HFFc6 (cell line): Measurements from ENCODE around the gene PTPRD. TPM values are rescaled to one million over a fixed set of nuclear protein-coding genes. Genes with fewer than 3 reads are reported as not detected.

Experiments used
- DNase-seq: peaks from one replicate; pipeline ENCODE4 v3.0.0-alpha.2; 2018
- H3K27ac Mint-ChIP-seq: 2 replicates; pipeline ENCODE4 v1.8.0; 2020; ENCODE audit warnings: mild to moderate bottlenecking, mixed read lengths
- H3K27me3 Mint-ChIP-seq: 2 replicates; pipeline ENCODE4 v1.8.0; 2021; ENCODE audit warnings: mild to moderate bottlenecking, moderate library complexity, mixed read lengths; ENCODE audit not compliant: insufficient read depth
- H3K36me3 Mint-ChIP-seq: 2 replicates; pipeline ENCODE4 v1.8.0; 2021; ENCODE audit warnings: low read depth, mixed read lengths
- H3K4me1 Mint-ChIP-seq: 2 replicates; pipeline ENCODE4 v1.8.0; 2020; ENCODE audit warnings: low read depth, mixed read lengths
- H3K4me3 Mint-ChIP-seq: 2 replicates; pipeline ENCODE4 v1.8.0; 2020; ENCODE audit warnings: mild to moderate bottlenecking, moderate library complexity, mixed read lengths
- H3K9me3 Mint-ChIP-seq: 2 replicates; pipeline ENCODE4 v1.8.0; 2020; ENCODE audit warnings: mild to moderate bottlenecking, mixed read lengths
- long read RNA-seq: library from polyadenylated mRNA; unstranded; transcript quantifications from one replicate; pipeline ENCODE4 v2.0.0, GENCODE V29; 2019
- total RNA-seq, 6 experiments: library from RNA; stranded (reverse); fragmentation: NEBNext Ultra II Directional; extraction: Animal tissue kit (Norgen Biotek cat#: 25700); gene quantifications; 2 replicates in 1 of 6; 3 replicates in 5 of 6; pipeline ENCODE4 v1.2.3, GENCODE V29; 2021
- TF ChIP-seq, protein P1 (sequence below): fragments of 200-600 bp; sonication (generic); IDR thresholded peaks from 2 replicates; pipeline ENCODE4 v1.5.0; 2021; ENCODE audit warnings: antibody characterized with exemption, mild to moderate bottlenecking

The PTPRD gene
- not detected for total RNA-seq
- long read RNA-seq = 0 reads

DNA sequence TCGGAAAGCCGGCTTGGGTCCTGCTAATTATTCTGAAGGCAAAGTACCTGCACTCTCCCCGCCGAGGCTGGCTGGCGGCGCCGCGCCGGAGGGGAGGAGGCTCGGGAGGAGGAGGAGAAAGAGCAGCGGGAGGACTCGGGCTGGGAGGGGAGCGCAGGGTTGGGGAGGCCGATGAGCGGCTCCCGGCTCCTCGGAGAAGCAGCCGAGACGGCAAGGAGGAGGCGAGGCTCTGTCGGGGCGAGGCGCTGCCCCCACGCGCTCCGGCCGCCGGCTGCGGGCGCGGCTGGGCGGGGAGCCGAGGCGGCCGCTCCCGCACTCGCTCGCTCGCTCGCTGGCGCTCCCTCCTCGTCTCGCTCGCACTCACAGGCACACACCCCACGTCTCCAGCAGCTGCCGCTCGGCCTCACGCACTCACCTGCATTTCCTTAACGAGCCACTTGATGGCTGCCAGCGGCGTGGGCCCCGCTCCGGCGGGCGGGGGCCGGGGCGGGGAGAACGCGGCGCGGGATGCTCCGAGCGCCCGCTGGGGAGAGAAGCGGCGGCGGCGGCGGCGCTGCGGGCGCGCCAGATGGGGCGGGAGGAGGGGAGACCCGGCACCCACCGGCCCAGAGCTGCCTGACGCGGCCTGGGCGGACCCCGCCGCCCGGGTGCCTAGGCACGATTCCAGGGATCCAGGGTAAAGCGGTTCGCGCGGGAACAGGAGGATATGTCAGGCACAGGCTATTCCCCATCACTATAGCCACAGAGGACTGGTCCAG lies at the start of gene PTPRD:
PTPRD (minus strand) TSS at position 362 of the 758 bp plus-strand sequence.
- peaks cover 22% of the 10 kb centered on the region for H3K9me3 Mint-ChIP-seq

DNA sequence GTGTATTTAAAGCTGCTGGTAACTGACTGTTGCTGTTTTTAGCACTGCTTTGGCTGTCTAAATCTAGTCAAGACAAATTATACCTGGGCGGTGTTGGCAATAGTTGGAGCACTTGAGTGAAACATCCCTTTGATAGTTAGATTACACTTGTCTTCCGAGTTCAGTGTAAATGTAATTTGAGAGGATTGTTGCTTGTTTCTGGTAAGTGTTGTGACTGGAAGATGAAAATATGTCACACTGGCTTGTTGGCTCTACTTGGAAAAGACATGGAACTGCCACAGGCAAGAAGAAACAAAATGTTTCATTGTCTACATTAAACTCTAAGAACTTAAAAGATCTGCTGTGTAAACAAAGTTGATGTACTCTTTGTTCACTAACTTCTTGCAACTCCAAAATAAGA lies 49.2 kb upstream of the PTPRD start:
- Mint-ChIP-seq H3K4me1 (no peaks in the 10 kb centered on the region), H3K27me3 (no peaks in the 10 kb centered on the region), H3K27ac (no peak overlapping the region), H3K9me3 (peaks cover 5% of the 10 kb centered on the region; the same call in 1 of the 2 replicates), H3K4me3 (no peak overlapping the region), H3K36me3 (no peaks in the 10 kb centered on the region)
- DNase-seq = no peak
- TF ChIP-seq, protein P1, sequence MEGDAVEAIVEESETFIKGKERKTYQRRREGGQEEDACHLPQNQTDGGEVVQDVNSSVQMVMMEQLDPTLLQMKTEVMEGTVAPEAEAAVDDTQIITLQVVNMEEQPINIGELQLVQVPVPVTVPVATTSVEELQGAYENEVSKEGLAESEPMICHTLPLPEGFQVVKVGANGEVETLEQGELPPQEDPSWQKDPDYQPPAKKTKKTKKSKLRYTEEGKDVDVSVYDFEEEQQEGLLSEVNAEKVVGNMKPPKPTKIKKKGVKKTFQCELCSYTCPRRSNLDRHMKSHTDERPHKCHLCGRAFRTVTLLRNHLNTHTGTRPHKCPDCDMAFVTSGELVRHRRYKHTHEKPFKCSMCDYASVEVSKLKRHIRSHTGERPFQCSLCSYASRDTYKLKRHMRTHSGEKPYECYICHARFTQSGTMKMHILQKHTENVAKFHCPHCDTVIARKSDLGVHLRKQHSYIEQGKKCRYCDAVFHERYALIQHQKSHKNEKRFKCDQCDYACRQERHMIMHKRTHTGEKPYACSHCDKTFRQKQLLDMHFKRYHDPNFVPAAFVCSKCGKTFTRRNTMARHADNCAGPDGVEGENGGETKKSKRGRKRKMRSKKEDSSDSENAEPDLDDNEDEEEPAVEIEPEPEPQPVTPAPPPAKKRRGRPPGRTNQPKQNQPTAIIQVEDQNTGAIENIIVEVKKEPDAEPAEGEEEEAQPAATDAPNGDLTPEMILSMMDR = no peak

More for the DNA sequence above, at the start of gene PTPRD:
- Mint-ChIP-seq H3K4me1 (no peaks in the 10 kb centered on the region), H3K27me3 (peaks cover 7% of the 10 kb centered on the region), H3K4me3 (no peak within 1 kb of the TSS), H3K36me3 (no peaks in the 10 kb centered on the region), H3K27ac (no peak within 1 kb of the TSS)
- no peak for DNase-seq
- TF ChIP-seq, protein P1 = no peak

DNA sequence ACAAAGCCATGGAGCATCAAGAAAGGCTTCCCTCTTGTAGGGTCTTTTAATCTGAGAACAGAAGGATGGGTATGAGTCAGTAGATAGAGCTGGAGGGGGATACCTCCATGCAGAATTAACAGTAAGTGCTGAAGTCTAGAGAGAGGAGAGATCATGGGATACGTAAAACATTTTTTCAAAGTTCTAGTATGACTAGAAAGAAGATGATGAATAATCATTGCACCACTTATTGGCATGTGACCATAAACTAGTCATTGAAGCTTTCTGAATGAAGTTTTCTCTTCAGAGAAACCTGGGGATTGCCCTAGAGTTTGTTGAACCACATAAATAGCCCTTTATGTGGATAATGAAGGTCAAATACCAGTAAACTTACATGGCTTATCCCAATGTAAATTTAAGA lies 48.6 kb upstream of the PTPRD start:
- Mint-ChIP-seq H3K4me3 (no peak overlapping the region), H3K27ac (no peak overlapping the region), H3K9me3 (peaks cover 11% of the 10 kb centered on the region), H3K27me3 (no peaks in the 10 kb centered on the region), H3K36me3 (no peaks in the 10 kb centered on the region), H3K4me1 (no peaks in the 10 kb centered on the region)
- DNase-seq = no peak
- TF ChIP-seq, protein P1 = no peak

DNA sequence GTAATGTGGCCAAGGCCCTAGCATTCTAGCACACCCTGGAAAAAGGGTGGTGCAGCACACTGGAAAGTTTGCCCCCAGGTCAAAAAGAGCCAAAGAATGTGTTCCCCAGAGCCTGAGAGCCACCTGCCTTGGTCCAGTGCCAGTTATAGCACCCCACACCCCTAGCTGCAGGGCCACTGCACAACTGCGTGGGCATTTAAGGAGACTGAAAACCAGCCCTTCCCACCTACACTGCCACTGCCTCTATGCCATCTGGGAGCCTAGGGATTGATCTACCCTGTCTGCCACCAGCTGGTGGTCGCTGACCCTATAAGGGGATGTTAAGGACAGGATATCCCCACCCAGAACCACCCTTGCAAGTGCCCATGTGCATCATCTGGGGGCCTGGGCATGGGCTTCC lies 38.2 kb upstream of the PTPRD start:
- TF ChIP-seq, protein P1 = no peak
- no peak for DNase-seq
- peaks cover 38% of the 10 kb centered on the region for H3K9me3 Mint-ChIP-seq
- no peak overlapping the region for H3K27ac Mint-ChIP-seq
- H3K4me3 Mint-ChIP-seq = no peak overlapping the region
- no peaks in the 10 kb centered on the region for H3K4me1 Mint-ChIP-seq
- no peaks in the 10 kb centered on the region for H3K36me3 Mint-ChIP-seq
- H3K27me3 Mint-ChIP-seq = no peaks in the 10 kb centered on the region; the same call in 1 of the 2 replicates

DNA sequence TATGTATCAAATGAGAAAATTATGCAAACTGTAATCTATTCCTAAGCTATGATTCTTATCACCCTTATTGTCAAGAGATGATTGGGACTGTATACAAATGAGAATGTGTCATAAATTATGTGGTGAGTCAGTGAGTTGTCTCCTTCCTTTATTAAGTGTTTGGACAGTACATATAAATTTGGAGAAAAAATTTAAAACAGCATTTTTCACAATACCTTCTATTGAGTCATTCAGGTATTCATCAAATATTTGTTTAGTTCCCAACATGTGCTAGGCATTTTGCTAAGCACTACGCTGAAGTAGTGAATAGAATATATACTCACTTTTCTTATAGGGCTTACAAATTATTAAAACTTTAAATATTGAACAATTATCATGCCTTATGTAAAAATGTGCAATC lies 36.3 kb upstream of the PTPRD start:
- H3K27me3 Mint-ChIP-seq = no peaks in the 10 kb centered on the region; the same call in 1 of the 2 replicates
- no peaks in the 10 kb centered on the region for H3K4me1 Mint-ChIP-seq
- H3K27ac Mint-ChIP-seq = no peak overlapping the region
- no peak for DNase-seq
- H3K9me3 Mint-ChIP-seq = peaks cover 30% of the 10 kb centered on the region
- TF ChIP-seq, protein P1 = no peak
- no peak overlapping the region for H3K4me3 Mint-ChIP-seq
- no peaks in the 10 kb centered on the region for H3K36me3 Mint-ChIP-seq
